Stimulated activated CD8-positive, alpha-beta memory T cell treated with anti-CD3 and anti-CD28 coated beads, Interleukin-15, amount 100 ng/mL, for 4 hours (primary cell): ENCODE results near the gene BAZ2B.
"Not testable (repeated sequence)": the region's sequence is repeated elsewhere in the genome, so short reads cannot be mapped to it uniquely, and the experiment has no call there.

ENCODE experiments used
- DNase-seq, 2 donors: peaks; one replicate each; pipeline ENCODE4 v3.0.0-alpha.2; 2020; ENCODE audit warnings: low read depth in 2 of 2

The BAZ2B gene

DNA sequence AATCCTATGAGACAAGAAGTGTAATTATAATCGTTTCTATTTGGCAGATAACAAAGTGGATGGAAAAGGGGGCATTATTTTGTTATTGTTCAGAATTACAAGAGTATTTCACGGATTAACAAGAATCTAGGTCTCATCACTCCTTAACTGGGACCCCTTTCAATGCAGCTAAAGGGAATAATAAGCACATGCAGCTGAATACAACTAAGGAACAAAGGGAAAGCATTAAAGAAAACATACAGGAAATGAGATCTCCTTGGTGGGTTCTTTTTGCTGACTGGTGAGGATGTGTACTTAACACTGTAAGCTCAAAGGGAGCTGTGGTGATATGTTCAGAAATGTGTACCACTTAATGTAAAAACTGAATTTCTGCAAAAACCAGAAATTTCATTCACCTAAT is 189.3 kb downstream of the BAZ2B start:
- no peak for DNase-seq

DNA sequence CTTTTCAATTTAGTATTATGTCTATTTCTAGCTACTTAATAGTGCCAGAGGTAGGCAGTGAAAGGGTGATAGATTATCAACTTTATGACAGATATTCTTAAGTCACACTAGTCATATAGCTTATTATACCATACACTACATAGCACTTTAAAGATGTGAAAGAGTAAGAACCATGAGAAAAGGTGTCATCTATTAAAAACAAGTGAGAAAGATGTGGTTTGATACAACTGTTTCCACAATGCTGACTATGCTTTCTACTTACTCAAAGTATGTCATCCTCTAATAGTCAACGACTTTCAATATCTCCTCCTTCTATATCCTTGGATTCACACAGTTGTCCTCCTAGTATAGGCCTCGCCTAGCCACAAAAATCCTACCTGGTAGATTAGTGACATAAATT is 196.9 kb downstream of the BAZ2B start:
- DNase-seq, result no peak

GRCh38 chr2:159411460-159411859 is 204.9 kb downstream of the BAZ2B start:
- DNase-seq, result no peak

- no peak for DNase-seq
Measured at GRCh38 chr2:159410276-159410675, 206.1 kb downstream of the BAZ2B start.

- no peak for DNase-seq
Measured at GRCh38 chr2:159409116-159409800, 207.1 kb downstream of the BAZ2B start.

- no peak for DNase-seq
Measured at GRCh38 chr2:159402790-159403189, 213.6 kb downstream of the BAZ2B start.

GRCh38 chr2:159402160-159402559 is 214.2 kb downstream of the BAZ2B start:
- not testable (repeated sequence) for DNase-seq

DNA sequence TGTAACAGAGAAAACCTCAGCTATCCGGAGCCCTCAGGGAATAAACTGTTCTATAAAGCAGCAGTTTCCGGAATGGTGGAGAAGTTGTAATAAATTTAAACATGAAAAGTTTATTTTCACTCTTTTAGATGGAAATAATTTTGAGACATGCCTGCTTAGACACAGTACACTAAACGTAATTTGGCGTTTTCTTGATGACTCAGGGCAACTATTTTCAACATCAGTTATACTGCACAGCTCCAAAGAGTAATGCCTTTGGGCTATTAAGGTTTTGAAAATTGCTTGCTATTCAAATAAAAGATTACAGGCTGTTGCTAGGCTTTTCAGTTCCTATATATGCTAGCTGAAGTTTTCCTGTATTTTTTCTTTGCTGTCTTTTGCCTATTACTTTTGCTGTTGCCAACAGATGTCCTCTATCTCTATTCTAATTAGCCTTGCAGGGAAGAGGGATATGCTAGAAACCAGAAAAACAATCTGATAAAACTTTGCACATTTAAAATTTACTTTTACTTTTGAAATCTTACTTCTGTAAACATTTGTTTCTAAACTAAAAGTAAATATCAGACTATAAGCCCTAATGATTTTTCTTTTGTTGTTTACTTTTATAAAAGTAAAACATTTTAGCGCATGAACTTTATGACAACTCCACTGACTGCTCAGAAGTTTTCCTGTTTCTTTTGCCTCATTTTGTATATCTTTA is 216.5 kb downstream of the BAZ2B start:
- no peak for DNase-seq

- no peak for DNase-seq
Measured at GRCh38 chr2:159396799-159397198, 219.5 kb downstream of the BAZ2B start.

- DNase-seq, result no peak
Measured at GRCh38 chr2:159382447-159383028, 233.8 kb downstream of the BAZ2B start.

DNA sequence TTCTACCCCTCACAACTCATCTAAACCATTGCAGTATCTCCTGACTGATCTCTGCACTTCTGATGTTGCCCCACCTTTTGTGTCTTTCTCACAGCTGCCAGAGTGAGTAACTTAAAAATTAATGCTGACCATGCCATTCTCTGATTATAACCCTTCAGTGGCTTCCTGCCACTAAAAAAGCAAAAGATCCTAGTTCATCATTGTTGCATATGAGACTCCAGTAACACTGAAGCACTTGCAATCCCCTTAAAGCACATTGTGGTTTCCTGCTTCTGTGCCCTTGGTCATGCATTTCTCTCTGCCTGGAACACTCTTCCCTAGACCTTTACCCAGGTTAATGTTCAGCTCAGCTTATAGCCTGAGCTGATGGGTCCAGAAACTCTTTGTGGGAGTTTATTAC is 234.8 kb downstream of the BAZ2B start:
- DNase-seq, result no peak

GRCh38 chr2:159380685-159381239 is 235.6 kb downstream of the BAZ2B start:
- no peak for DNase-seq

- DNase-seq, result no peak
Measured at GRCh38 chr2:159379181-159379580, 237.2 kb downstream of the BAZ2B start.

- no peak for DNase-seq
Measured at GRCh38 chr2:159375241-159375640, 241.1 kb downstream of the BAZ2B start.

DNA sequence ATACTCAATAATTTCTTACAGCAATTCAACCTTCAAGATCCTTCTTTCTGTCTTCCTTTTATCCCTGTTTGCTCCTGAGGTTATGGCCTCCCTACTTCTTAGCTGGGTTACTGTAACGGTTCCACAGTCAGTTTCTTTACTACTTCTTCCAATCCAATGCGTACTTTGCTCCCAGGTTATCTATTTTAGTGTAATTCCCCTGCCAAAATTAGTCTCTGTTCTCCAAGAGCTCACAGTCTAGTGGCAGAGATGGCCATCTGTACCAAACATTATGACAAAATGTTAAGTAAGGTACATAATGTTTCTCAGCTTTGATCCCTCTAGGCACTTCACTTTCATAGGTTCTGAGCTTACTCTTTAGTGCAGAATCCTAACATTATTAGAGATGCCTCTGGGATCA is 244.8 kb downstream of the BAZ2B start:
- DNase-seq, result no peak

GRCh38 chr2:159366538-159366937 is 249.8 kb downstream of the BAZ2B start:
- no peak for DNase-seq

DNA sequence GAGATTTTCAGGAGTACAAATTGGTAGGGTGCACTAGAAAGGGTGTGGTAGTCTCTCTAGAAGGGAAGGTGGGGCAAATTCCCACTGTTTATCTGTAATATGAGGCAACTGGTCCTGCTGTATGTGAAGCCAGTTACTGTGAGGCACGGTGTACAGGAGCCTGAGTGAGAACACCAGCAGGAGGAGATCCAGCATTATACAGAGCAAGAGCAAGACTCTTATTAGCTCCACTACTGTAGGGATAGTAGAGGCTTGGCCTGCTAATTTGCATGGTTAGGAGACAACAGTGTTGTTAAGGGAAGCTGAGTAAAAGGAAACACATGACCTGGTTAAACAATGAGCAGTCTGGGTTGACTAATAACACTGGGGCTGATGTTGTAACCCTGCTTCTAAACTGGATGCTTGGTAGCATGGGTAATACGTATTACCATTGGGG is 253.5 kb downstream of the BAZ2B start:
- DNase-seq, result no peak

- no peak for DNase-seq
Measured at GRCh38 chr2:159362094-159362493, 254.3 kb downstream of the BAZ2B start.

DNA sequence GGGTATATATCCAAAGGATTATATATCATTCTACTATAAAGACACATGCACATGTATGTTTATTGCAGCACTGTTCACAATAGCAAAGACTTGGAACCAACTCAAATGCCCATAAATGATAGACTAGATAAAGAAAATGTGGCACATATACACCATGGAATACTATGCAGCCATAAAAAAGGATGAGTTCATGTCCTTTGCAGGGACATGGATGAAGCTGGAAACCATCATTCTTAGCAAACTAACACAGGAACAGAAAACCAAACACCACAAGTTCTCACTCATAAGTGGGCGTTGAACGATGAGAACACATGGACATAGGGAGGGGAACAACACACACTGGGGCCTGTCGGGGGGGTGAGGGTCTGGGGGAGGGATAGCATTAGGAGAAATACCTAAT is 254.7 kb downstream of the BAZ2B start:
- not testable (repeated sequence) for DNase-seq

- DNase-seq, result no peak
Measured at GRCh38 chr2:159356053-159356554, 260.2 kb downstream of the BAZ2B start.

- DNase-seq, result no peak
Measured at GRCh38 chr2:159351977-159352376, 264.4 kb downstream of the BAZ2B start.

DNA sequence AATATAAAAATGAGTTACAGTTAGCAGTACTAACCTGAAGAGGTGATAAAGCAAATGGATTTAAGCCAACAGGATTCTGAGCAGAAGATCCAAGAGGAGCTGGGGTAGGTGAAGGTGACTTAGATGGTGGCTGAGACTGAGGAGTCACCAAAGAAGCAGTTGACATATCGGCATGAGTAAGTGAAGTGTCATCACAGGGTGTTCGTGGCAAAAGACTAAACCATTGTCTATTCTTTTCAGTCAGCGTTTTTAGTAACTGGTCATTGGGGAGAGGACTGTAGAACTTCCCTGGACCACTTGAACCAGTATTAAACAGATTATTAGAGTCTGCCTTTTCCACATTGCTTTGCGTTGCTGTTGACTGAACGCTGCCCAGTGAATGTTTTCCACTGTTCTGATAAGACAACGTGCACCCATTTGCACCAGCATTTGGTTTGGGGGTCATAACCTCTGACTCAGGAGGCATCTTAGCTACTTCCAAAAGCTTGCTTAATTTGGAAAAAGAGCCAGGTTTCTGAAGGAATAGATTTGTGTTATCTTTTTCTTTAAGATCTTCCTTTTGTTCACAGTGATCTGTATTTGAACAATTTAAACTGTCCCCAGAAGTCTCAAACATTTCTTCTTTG is 266.6 kb downstream of the BAZ2B start:
- no peak for DNase-seq
